Activated CD4-positive, alpha-beta T cell treated with anti-CD3 and anti-CD28 coated beads, Interleukin-2, Interleukin-6, amounts not matched to agents 100 ng/mL and 50 ng/mL, durations not matched to agents 16 hours and 8 hours (primary cell): ENCODE measurements around the gene ZNF708.
"Not testable (repeated sequence)": the region's sequence is repeated elsewhere in the genome, so short reads cannot be mapped to it uniquely, and the experiment has no call there.

Experiments used
- DNase-seq: peaks from one replicate; pipeline ENCODE4 v3.0.0-alpha.2; 2020

ZNF708 gene

GRCh38 chr19:21259421-21260124 is 69.6 kb downstream of the ZNF708 start:
- not testable (repeated sequence) for DNase-seq

GRCh38 chr19:21256722-21257121 is 72.5 kb downstream of the ZNF708 start:
- DNase-seq = no peak
